NCI-H524 (cell line): ENCODE measurements around the gene PIK3CD.
A peak's percentile ranks its signal among the peaks of the same experiment; 100 is the strongest.
"Not testable (repeated sequence)": the region's sequence is repeated elsewhere in the genome, so short reads cannot be mapped to it uniquely, and the experiment has no call there.

ENCODE experiments used
- DNase-seq, 2 experiments: peaks; one replicate each; lab custom pipeline; 2025; lab: John Stamatoyannopoulos, UW

PIK3CD gene

GRCh38 chr1:9689011-9689706 lies 37.6 kb downstream of the PIK3CD start:
- DNase-seq: peak; percentile 43 to 65

GRCh38 chr1:9689971-9690381 lies 38.4 kb downstream of the PIK3CD start:
- DNase-seq: peak in 1 of 2 experiments; percentile 21

GRCh38 chr1:9690440-9691107 lies 39.0 kb downstream of the PIK3CD start:
- no peak for DNase-seq

GRCh38 chr1:9691108-9691445 lies 39.5 kb downstream of the PIK3CD start:
- DNase-seq: no peak

- DNase-seq: no peak
Measured at GRCh38 chr1:9691691-9692090, 40.2 kb downstream of the PIK3CD start.

- DNase-seq: no peak
Measured at GRCh38 chr1:9696793-9697192, 45.3 kb downstream of the PIK3CD start.

GRCh38 chr1:9699361-9699760 lies 47.8 kb downstream of the PIK3CD start:
- DNase-seq: no peak

- no peak for DNase-seq
Measured at GRCh38 chr1:9700340-9700739, 48.8 kb downstream of the PIK3CD start.

GRCh38 chr1:9701665-9702064 lies 50.1 kb downstream of the PIK3CD start:
- no peak for DNase-seq

GRCh38 chr1:9703165-9703509 lies 51.6 kb downstream of the PIK3CD start:
- no peak for DNase-seq

- no peak for DNase-seq
Measured at GRCh38 chr1:9703681-9704080, 52.1 kb downstream of the PIK3CD start.

GRCh38 chr1:9705337-9706093 lies 54.0 kb downstream of the PIK3CD start:
- DNase-seq: no peak

- no peak for DNase-seq
Measured at GRCh38 chr1:9706178-9706577, 54.6 kb downstream of the PIK3CD start.

- DNase-seq: no peak
Measured at GRCh38 chr1:9710037-9710436, 58.5 kb downstream of the PIK3CD start.

- no peak for DNase-seq
Measured at GRCh38 chr1:9711466-9712020, 60.0 kb downstream of the PIK3CD start.

GRCh38 chr1:9712767-9713166 lies 61.2 kb downstream of the PIK3CD start:
- DNase-seq: not testable (repeated sequence)

- DNase-seq: no peak
Measured at GRCh38 chr1:9714257-9714718, 62.8 kb downstream of the PIK3CD start.

GRCh38 chr1:9715536-9716226 lies 64.2 kb downstream of the PIK3CD start:
- no peak for DNase-seq

- no peak for DNase-seq
Measured at GRCh38 chr1:9716404-9717192, 65.1 kb downstream of the PIK3CD start.

- no peak for DNase-seq
Measured at GRCh38 chr1:9717193-9718005, 65.9 kb downstream of the PIK3CD start.
